Lung (tissue), 12 donors: ENCODE data around the gene RIC8A. TPM values are rescaled to one million over a fixed set of nuclear protein-coding genes. Genes with fewer than 3 reads are reported as not detected.

Experiments used
- ATAC-seq: fragments of 200-7000 bp; cut with Tn5 transposase; one replicate; pipeline ENCODE4 v1.9.1; 2020; ENCODE audit warnings: moderate number of reproducible peaks; ENCODE audit not compliant: insufficient read depth, low FRiP score
- DNase-seq, 3 donors: peaks; one replicate each; pipeline ENCODE4 v3.0.0-alpha.2; 2013 to 2017
- H3K27ac ChIP-seq, 2 donors: one replicate each; pipeline ENCODE4 v1.5.1; 2013; ENCODE audit warnings: mild to moderate bottlenecking in 2 of 2, moderate library complexity in 2 of 2, control low read depth in 1 of 2, inconsistent platforms in 1 of 2, low read depth in 1 of 2, low read length in 1 of 2
- H3K27me3 ChIP-seq, 3 donors: one replicate each; pipeline ENCODE4 v1.5.1; 2013; ENCODE audit warnings: low read length in 2 of 3; ENCODE audit not compliant: control insufficient read depth in 3 of 3, insufficient read depth in 3 of 3
- H3K36me3 ChIP-seq, 4 donors: one replicate each; pipeline ENCODE4 v1.5.1; 2013; ENCODE audit warnings: low read length in 4 of 4, mild to moderate bottlenecking in 1 of 4, moderate library complexity in 1 of 4; ENCODE audit not compliant: control insufficient read depth in 4 of 4, insufficient read depth in 4 of 4
- H3K4me1 ChIP-seq, 5 donors: one replicate each; pipeline ENCODE4 v1.5.1; 2013; ENCODE audit warnings: low read length in 5 of 5, mild to moderate bottlenecking in 2 of 5, moderate library complexity in 1 of 5; ENCODE audit not compliant: control insufficient read depth in 5 of 5, insufficient read depth in 5 of 5
- H3K4me3 ChIP-seq: one replicate; pipeline ENCODE4 v1.5.1; 2013; ENCODE audit warnings: mild to moderate bottlenecking, control low read depth, moderate library complexity
- H3K9ac ChIP-seq, 2 donors: one replicate each; pipeline ENCODE4 v1.5.1; 2013; ENCODE audit warnings: low read length in 2 of 2, control low read depth in 1 of 2; ENCODE audit not compliant: insufficient read depth in 1 of 2
- H3K9me3 ChIP-seq, 4 donors: one replicate each; pipeline ENCODE4 v1.5.1; 2013; ENCODE audit warnings: low read length in 3 of 4, mild to moderate bottlenecking in 1 of 4, moderate library complexity in 1 of 4; ENCODE audit not compliant: control insufficient read depth in 4 of 4, insufficient read depth in 3 of 4
- WGBS, 2 donors: extraction: QIAGEN DNeasy Blood & Tissue Kit; methylation state at CpG; one replicate each; pipeline ENCODE4 v1.1.7; 2013; 5-methylcytosine and 5-hydroxymethylcytosine counted together
- polyA plus RNA-seq, 2 donors: library from polyadenylated mRNA; stranded (reverse); fragments of 200-250 nt; gene quantifications; one replicate each; pipeline ENCODE4 v1.2.1, GENCODE V29; 2013
- total RNA-seq, 2 donors: library from RNA; depleted of rRNA in 1 of 2; stranded (reverse); fragments of >200 nt in 1 of 2; gene quantifications; one replicate each; pipeline ENCODE4 v1.2.1, GENCODE V29; 2014 to 2021
- TF ChIP-seq, protein P1 (sequence below): IDR thresholded peaks from 2 replicates; pipeline ENCODE4 v1.5.1; 2012; ENCODE audit warnings: mild to moderate bottlenecking; ENCODE audit errors: control extremely low read depth, extremely low read depth
- donor health status: control.
- donor health status: control.
- donor health status: Bipolar disorder and iron deficiency.
- donor health status: healthy.
- donor health status: DM: yes; HTN: yes; CAD: no.

Gene RIC8A
- total and polyA plus RNA-seq, 4 donors: 52.1 to 122 (median 93.6) TPM

DNA sequence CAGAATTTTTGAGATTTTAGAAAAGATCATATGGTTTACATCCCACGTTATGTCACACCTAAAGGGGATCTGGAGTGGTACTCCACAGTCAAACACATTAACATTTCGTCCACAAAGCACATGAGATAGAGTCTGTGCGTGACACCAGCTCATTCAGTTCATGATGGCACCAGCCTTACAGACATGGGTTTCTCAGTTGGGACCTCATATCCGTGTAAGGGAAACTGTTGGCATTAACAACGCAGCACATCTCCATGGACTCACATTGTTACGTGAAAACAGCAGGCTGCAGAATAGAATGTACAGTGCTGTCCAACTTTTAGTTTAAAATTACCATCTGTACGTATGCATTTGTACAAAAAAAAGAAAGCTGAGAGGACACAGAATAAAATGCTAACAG, 14.0 kb downstream of the RIC8A start:
- Histone ChIP-seq H3K4me1 (peaks cover 0 to 4% (median 0%) of the 10 kb centered on the region in 5 donors), H3K4me3 (no peak overlapping the region), H3K9me3 (no peaks in the 10 kb centered on the region), H3K27me3 (no peaks in the 10 kb centered on the region), H3K27ac (no peak overlapping the region), H3K9ac (no peak overlapping the region), H3K36me3 (peaks cover 0 to 19% (median 11%) of the 10 kb centered on the region in 4 donors)
- TF ChIP-seq, protein P1, sequence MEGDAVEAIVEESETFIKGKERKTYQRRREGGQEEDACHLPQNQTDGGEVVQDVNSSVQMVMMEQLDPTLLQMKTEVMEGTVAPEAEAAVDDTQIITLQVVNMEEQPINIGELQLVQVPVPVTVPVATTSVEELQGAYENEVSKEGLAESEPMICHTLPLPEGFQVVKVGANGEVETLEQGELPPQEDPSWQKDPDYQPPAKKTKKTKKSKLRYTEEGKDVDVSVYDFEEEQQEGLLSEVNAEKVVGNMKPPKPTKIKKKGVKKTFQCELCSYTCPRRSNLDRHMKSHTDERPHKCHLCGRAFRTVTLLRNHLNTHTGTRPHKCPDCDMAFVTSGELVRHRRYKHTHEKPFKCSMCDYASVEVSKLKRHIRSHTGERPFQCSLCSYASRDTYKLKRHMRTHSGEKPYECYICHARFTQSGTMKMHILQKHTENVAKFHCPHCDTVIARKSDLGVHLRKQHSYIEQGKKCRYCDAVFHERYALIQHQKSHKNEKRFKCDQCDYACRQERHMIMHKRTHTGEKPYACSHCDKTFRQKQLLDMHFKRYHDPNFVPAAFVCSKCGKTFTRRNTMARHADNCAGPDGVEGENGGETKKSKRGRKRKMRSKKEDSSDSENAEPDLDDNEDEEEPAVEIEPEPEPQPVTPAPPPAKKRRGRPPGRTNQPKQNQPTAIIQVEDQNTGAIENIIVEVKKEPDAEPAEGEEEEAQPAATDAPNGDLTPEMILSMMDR: no peak
- 85 to 92% methylated on average over 7 of the region's 7 CpGs for WGBS, 2 donors
- DNase-seq (no peak), ATAC-seq (no peak)

DNA sequence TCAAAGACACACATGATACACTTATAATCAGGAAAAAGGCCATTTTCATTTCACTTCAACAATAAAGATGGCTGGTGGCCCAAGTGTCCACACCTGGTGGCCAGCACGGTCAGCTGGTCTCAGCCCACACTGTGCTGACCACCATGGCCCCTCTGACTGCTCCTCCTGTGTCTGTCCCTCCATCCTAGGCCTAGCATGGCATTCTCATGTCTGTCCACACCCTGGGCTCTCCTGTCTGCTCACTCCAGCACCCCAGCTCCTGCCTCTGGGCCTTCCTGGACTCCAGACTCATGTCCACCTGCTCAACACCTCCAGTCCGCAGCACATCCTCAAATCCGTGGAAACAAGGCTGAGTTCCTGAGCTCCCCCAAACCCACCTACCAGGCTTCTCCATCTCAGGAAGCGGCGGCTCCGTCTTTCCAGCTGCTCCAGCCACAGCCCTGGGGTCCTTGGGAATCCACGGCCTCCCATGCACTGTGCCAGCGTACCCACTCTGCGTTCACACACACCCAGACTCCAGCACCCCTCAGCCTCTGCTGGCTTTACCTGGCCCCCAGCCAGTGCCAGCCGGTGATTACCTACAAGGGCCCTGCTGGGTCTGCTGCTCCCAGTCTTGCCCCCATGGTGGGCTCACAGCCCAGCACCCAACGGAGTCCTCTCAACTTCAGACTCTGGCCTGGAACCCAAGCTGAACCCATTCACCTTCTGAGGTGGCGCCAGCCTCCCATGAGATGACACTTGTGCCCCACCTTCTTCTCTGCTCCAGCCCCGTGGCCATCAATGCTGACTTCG, 14.7 kb downstream of the RIC8A start:
- no peak for DNase-seq
- H3K9ac ChIP-seq: no peak overlapping the region
- H3K36me3 ChIP-seq: peaks cover 0 to 19% (median 11%) of the 10 kb centered on the region in 4 donors
- peaks cover 0 to 4% (median 0%) of the 10 kb centered on the region in 5 donors for H3K4me1 ChIP-seq
- no peak overlapping the region for H3K4me3 ChIP-seq
- no peak for ATAC-seq
- TF ChIP-seq, protein P1: no peak
- WGBS, 2 donors: 93 to 95% methylated on average over 14 of the region's 14 CpGs
- H3K9me3 ChIP-seq: no peaks in the 10 kb centered on the region
- no peaks in the 10 kb centered on the region for H3K27me3 ChIP-seq
- no peak overlapping the region for H3K27ac ChIP-seq

DNA sequence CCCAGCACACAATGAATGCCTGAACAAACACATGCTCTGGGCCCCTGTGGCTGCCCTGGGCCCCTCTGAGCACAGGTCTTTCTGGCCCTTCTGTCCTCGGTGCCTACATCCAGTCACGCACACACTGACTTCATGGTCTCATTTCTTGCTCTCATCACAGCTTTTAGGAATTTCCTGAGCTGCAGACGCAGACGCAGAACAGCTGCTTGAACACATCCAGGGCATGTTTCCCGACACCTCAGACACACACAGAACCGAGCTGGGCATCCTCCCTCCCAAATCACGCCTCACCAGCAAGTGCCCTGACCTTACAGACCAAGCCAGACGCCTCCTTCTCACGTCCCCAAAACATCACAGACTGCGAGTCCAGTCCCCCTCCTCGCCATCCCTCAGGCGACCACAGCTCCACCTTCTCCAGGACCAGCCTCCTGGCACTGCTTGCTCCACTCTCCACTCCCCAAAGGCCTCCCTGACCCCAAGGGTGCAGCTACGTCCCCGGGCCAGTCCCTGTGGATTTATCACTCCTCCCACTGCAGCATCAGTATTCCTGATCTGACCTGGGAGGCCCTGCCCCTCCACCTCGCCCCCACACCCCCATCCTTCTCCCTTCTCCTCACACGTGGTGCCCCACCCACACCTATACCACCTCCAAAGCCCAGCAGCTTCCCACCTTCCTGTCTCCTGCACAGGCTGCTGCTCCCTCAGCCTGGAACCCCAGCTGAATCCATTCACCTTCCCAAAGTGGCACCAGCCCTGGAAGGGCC, 15.7 kb downstream of the RIC8A start:
- Histone ChIP-seq H3K4me3 (no peak overlapping the region), H3K4me1 (peaks cover 0 to 4% (median 0%) of the 10 kb centered on the region in 5 donors), H3K27me3 (no peaks in the 10 kb centered on the region), H3K36me3 (peaks cover 0 to 19% (median 12%) of the 10 kb centered on the region in 4 donors), H3K9me3 (no peaks in the 10 kb centered on the region), H3K27ac (no peak overlapping the region), H3K9ac (no peak overlapping the region)
- 83% methylated on average over 16 of the region's 16 CpGs for WGBS, 2 donors
- TF ChIP-seq, protein P1: no peak
- DNase-seq: peak in 2 of 3 donors; percentile 11 to 57
- no peak for ATAC-seq
